A673 (cell line): ENCODE measurements around the gene DAB2IP. TPM values are rescaled to one million over a fixed set of nuclear protein-coding genes. Genes with fewer than 3 reads are reported as not detected.

ENCODE experiments used
- BruUV-seq: library from RNA; stranded (reverse); fragments of 400-500 nt; replicated peaks from 2 replicates; lab custom pipeline; 2021; lab: Mats Ljungman, UMichigan
- CTCF ChIA-PET: fragments of 300-600 bp; sonication (Branson Sonifier 250); formaldehyde crosslinking; loops from one replicate; lab custom pipeline; 2022; ENCODE audit warnings: antibody characterized with exemption; lab: Charles Lee
- POLR2A ChIA-PET: fragments of 300-600 bp; sonication (Branson Sonifier 250); formaldehyde crosslinking; loops from one replicate; lab custom pipeline; 2022; ENCODE audit warnings: antibody characterized with exemption; ENCODE audit not compliant: low non-redundant PET; lab: Charles Lee
- DNase-seq: peaks from one replicate; pipeline ENCODE4 v3.0.0-alpha.2; 2015; ENCODE audit warnings: low spot score
- H3K27ac ChIP-seq: fragments of 200-600 bp; sonication (generic); 2 replicates; pipeline ENCODE4 v1.5.1; 2016; ENCODE audit warnings: mixed run types, low read depth, mild to moderate bottlenecking, mixed read lengths, antibody characterized with exemption, low read length; ENCODE audit not compliant: poor library complexity, severe bottlenecking
- H3K27me3 ChIP-seq: fragments of 200-600 bp; sonication (generic); replicated peaks from 2 replicates; pipeline ENCODE4 v1.6.1; 2017; ENCODE audit warnings: mixed run types, low read depth, mild to moderate bottlenecking, mixed read lengths, antibody characterized with exemption, low read length; ENCODE audit not compliant: insufficient read depth, poor library complexity
- H3K36me3 ChIP-seq: fragments of 200-600 bp; sonication (generic); 2 replicates; pipeline ENCODE4 v1.6.1; 2016; ENCODE audit warnings: mixed run types, mild to moderate bottlenecking, mixed read lengths, antibody characterized with exemption, low read length; ENCODE audit not compliant: insufficient read depth, poor library complexity, severe bottlenecking
- H3K4me1 ChIP-seq: fragments of 200-600 bp; sonication (generic); 2 replicates; pipeline ENCODE4 v1.6.1; 2017; ENCODE audit warnings: mixed run types, mild to moderate bottlenecking, mixed read lengths, antibody characterized with exemption, low read length; ENCODE audit not compliant: insufficient read depth, poor library complexity, severe bottlenecking
- H3K4me3 ChIP-seq: fragments of 200-600 bp; sonication (generic); 2 replicates; pipeline ENCODE4 v1.5.1; 2016; ENCODE audit warnings: low read depth, mixed run types, mild to moderate bottlenecking, mixed read lengths, low read length; ENCODE audit not compliant: poor library complexity, severe bottlenecking
- H3K9me3 ChIP-seq: fragments of 200-600 bp; sonication (generic); 2 replicates; pipeline ENCODE4 v1.6.1; 2016; ENCODE audit warnings: mixed run types, low read depth, mild to moderate bottlenecking, mixed read lengths, antibody characterized with exemption, low read length; ENCODE audit not compliant: poor library complexity, severe bottlenecking
- EZH2 ChIP-seq: fragments of 200-600 bp; sonication (generic); IDR thresholded peaks from 2 replicates; pipeline ENCODE4 v1.6.1; 2017; ENCODE audit warnings: borderline replicate concordance, low read depth, mild to moderate bottlenecking, mixed read lengths, antibody characterized with exemption, low read length; ENCODE audit not compliant: poor library complexity, severe bottlenecking
- intact Hi-C: fragments of 100-400 bp; cut with micrococcal nuclease; formaldehyde crosslinking; loops from one replicate; pipeline ENCODE4 v1.10.0; 2022; ENCODE audit not compliant: unreplicated experiment
- total RNA-seq: library from RNA; stranded (reverse); gene quantifications from 2 replicates; pipeline ENCODE4 v1.2.3, GENCODE V29; 2021
- TF ChIP-seq, protein P1 (sequence below): fragments of 300-800, 200-600 bp; sonication (generic); conservative IDR thresholded peaks from 2 replicates; pipeline ENCODE4 v1.5.1; 2017; ENCODE audit warnings: low read depth, mild to moderate bottlenecking, antibody characterized with exemption, low read length, moderate library complexity, mixed read lengths

DAB2IP gene
- total RNA-seq, 1 experiment from 2014 or later, result 34.5 TPM

GRCh38 chr9:121811140-121811539, 159.7 kb downstream of the DAB2IP start:
- Histone ChIP-seq H3K4me1 (no peaks in the 10 kb centered on the region), H3K27me3 (no peaks in the 10 kb centered on the region), H3K36me3 (no peaks in the 10 kb centered on the region), H3K4me3 (no peak overlapping the region), H3K27ac (no peak overlapping the region), H3K9me3 (no peaks in the 10 kb centered on the region)
- no peak for DNase-seq
- TF ChIP-seq, protein P1, sequence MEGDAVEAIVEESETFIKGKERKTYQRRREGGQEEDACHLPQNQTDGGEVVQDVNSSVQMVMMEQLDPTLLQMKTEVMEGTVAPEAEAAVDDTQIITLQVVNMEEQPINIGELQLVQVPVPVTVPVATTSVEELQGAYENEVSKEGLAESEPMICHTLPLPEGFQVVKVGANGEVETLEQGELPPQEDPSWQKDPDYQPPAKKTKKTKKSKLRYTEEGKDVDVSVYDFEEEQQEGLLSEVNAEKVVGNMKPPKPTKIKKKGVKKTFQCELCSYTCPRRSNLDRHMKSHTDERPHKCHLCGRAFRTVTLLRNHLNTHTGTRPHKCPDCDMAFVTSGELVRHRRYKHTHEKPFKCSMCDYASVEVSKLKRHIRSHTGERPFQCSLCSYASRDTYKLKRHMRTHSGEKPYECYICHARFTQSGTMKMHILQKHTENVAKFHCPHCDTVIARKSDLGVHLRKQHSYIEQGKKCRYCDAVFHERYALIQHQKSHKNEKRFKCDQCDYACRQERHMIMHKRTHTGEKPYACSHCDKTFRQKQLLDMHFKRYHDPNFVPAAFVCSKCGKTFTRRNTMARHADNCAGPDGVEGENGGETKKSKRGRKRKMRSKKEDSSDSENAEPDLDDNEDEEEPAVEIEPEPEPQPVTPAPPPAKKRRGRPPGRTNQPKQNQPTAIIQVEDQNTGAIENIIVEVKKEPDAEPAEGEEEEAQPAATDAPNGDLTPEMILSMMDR, result no peak
- no peak for TF ChIP-seq EZH2
- BruUV-seq, result no TSS peak
- POLR2A ChIA-PET, result no interaction called here
- intact Hi-C loops, result no loop called here
- CTCF ChIA-PET, result no interaction called here

DNA sequence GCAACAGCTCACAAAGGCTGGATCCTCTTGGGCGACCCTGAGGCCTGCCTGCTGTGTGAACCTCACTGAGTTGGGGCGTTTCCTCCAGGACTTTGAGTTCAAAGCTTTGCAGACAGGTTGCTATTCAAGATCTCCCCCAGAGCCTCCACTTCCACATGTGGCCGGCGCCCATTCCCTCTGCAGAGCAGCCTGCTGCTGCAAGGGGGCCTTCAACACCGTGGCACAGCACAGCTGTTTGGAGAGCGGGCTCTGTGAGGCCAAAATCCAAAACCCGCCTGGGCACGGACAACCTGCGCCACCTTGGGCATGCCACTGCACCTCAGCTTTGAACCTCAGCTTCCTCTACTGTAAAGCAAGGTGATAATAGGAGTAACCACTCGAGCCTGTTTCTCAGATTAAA, 160.3 kb downstream of the DAB2IP start:
- Histone ChIP-seq H3K9me3 (no peaks in the 10 kb centered on the region), H3K36me3 (no peaks in the 10 kb centered on the region), H3K4me3 (no peak overlapping the region), H3K27me3 (no peaks in the 10 kb centered on the region), H3K4me1 (no peaks in the 10 kb centered on the region), H3K27ac (no peak overlapping the region)
- DNase-seq, result no peak
- intact Hi-C loops, result no loop called here
- CTCF ChIA-PET, result no interaction called here
- no peak for TF ChIP-seq EZH2
- TF ChIP-seq, protein P1, result no peak
- no TSS peak for BruUV-seq
- POLR2A ChIA-PET, result no interaction called here

GRCh38 chr9:121812159-121812735, 160.8 kb downstream of the DAB2IP start:
- ChIA-PET POLR2A (no interaction called here), CTCF (no interaction called here)
- no peaks in the 10 kb centered on the region for H3K9me3 ChIP-seq
- H3K27me3 ChIP-seq, result no peaks in the 10 kb centered on the region
- H3K36me3 ChIP-seq, result no peaks in the 10 kb centered on the region
- no peaks in the 10 kb centered on the region for H3K4me1 ChIP-seq
- intact Hi-C loops, result no loop called here
- H3K4me3 ChIP-seq, result no peak overlapping the region
- BruUV-seq, result no TSS peak
- H3K27ac ChIP-seq, result no peak overlapping the region
- no peak for DNase-seq
- no peak for TF ChIP-seq EZH2
